Activated CD8-positive, alpha-beta T cell treated with anti-CD3 and anti-CD28 coated beads for 36 hours (primary cell): ENCODE measurements around the gene TMEM53. TPM values are rescaled to one million over a fixed set of nuclear protein-coding genes. Genes with fewer than 3 reads are reported as not detected.

ENCODE experiments used
- ATAC-seq: fragments of 200-7000 bp; cut with Tn5 transposase; one replicate; pipeline ENCODE4 v1.10.0; 2021; ENCODE audit warnings: mild to moderate bottlenecking, moderate library complexity
- CTCF ChIA-PET: fragments of 350-600 bp; sonication (Branson Sonifier 250); formaldehyde crosslinking; loops from one replicate; lab custom pipeline; 2021; ENCODE audit warnings: antibody characterized with exemption; lab: Charles Lee
- POLR2A ChIA-PET: fragments of 350-600 bp; sonication (Branson Sonifier 250); formaldehyde crosslinking; loops from one replicate; lab custom pipeline; 2021; ENCODE audit warnings: antibody characterized with exemption; lab: Charles Lee
- DNase-seq: peaks from one replicate; pipeline ENCODE4 v3.0.0-alpha.2; 2020
- H3K27ac Mint-ChIP-seq: one replicate; pipeline ENCODE4 v1.8.0; 2021; ENCODE audit warnings: mild to moderate bottlenecking, mixed read lengths
- H3K27me3 Mint-ChIP-seq: one replicate; pipeline ENCODE4 v1.8.0; 2021; ENCODE audit warnings: mixed read lengths
- H3K36me3 Mint-ChIP-seq: one replicate; pipeline ENCODE4 v1.8.0; 2021; ENCODE audit warnings: low read depth, mixed read lengths
- H3K4me1 Mint-ChIP-seq: one replicate; pipeline ENCODE4 v1.8.0; 2021; ENCODE audit warnings: low read depth, mixed read lengths
- H3K4me3 Mint-ChIP-seq: one replicate; pipeline ENCODE4 v1.8.0; 2021; ENCODE audit warnings: mild to moderate bottlenecking, moderate library complexity, mixed read lengths
- H3K9me3 Mint-ChIP-seq: one replicate; pipeline ENCODE4 v1.8.0; 2021; ENCODE audit warnings: mixed read lengths
- CTCF ChIP-seq: fragments of 200-600 bp; IDR thresholded peaks from one replicate; pipeline ENCODE4 v1.8.0; 2022; ENCODE audit warnings: antibody characterized with exemption, mild to moderate bottlenecking
- intact Hi-C: fragments of 100-400 bp; cut with micrococcal nuclease; formaldehyde crosslinking; loops from one replicate; pipeline ENCODE4 v1.10.0; 2022
- total RNA-seq, 2 experiments: library from RNA; stranded (reverse); gene quantifications; one replicate each; pipeline ENCODE4 v1.2.3, GENCODE V29; 2021

Gene TMEM53
- total RNA-seq, 2 experiments from 2014 or later, result 2.3 to 3.5 TPM

GRCh38 chr1:44611419-44611818 is 62.9 kb downstream of the TMEM53 start:
- no peaks in the 10 kb centered on the region for H3K9me3 Mint-ChIP-seq
- no peak for DNase-seq
- TF ChIP-seq CTCF, result no peak
- H3K36me3 Mint-ChIP-seq, result no peaks in the 10 kb centered on the region
- intact Hi-C loops, result no loop called here
- no peak overlapping the region for H3K4me3 Mint-ChIP-seq
- no peaks in the 10 kb centered on the region for H3K4me1 Mint-ChIP-seq
- no peak for ATAC-seq
- no peak overlapping the region for H3K27ac Mint-ChIP-seq
- ChIA-PET POLR2A (no interaction called here), CTCF (interaction anchor here (1.8 to 6.0 kb wide), 3 partner anchors 14 to 41 kb away, joined by 8 to 69 read pairs (median 49); no protein-coding TSS in a partner anchor)
- H3K27me3 Mint-ChIP-seq, result no peaks in the 10 kb centered on the region

GRCh38 chr1:44610527-44611148 is 63.6 kb downstream of the TMEM53 start:
- DNase-seq, result no peak
- H3K27ac Mint-ChIP-seq, result no peak overlapping the region
- H3K4me1 Mint-ChIP-seq, result no peaks in the 10 kb centered on the region
- no peaks in the 10 kb centered on the region for H3K27me3 Mint-ChIP-seq
- no peaks in the 10 kb centered on the region for H3K36me3 Mint-ChIP-seq
- TF ChIP-seq CTCF, result no peak
- no peak for ATAC-seq
- intact Hi-C loops, result no loop called here
- ChIA-PET CTCF (interaction anchor here (1.8 to 6.0 kb wide), 4 partner anchors 13 to 41 kb away, joined by 8 to 69 read pairs (median 30); no protein-coding TSS in a partner anchor), POLR2A (no interaction called here)
- no peaks in the 10 kb centered on the region for H3K9me3 Mint-ChIP-seq
- no peak overlapping the region for H3K4me3 Mint-ChIP-seq

- POLR2A ChIA-PET, result no interaction called here
- no peak for DNase-seq
- intact Hi-C loops, result loop anchor here (2.0 kb wide), 1 partner anchor 43 kb away; no protein-coding TSS in a partner anchor
- Mint-ChIP-seq H3K27me3 (no peaks in the 10 kb centered on the region), H3K36me3 (no peaks in the 10 kb centered on the region), H3K4me3 (no peak overlapping the region), H3K27ac (no peak overlapping the region), H3K9me3 (no peaks in the 10 kb centered on the region), H3K4me1 (no peaks in the 10 kb centered on the region)
- CTCF ChIA-PET, result interaction anchor here (1.0 to 6.0 kb wide), 6 partner anchors 12 to 42 kb away, joined by 3 to 69 read pairs (median 8); no protein-coding TSS in a partner anchor
- ATAC-seq, result no peak
- TF ChIP-seq CTCF, result no peak
These were observed 64.3 kb downstream of the TMEM53 start for GRCh38 chr1:44609768-44610526.

- ChIA-PET CTCF (interaction anchor here (0.9 to 6.0 kb wide), 8 partner anchors 12 to 184 kb away, joined by 3 to 69 read pairs (median 4); no protein-coding TSS in a partner anchor), POLR2A (interaction anchor here (0.6 kb wide), 1 partner anchor 105 kb away, joined by 4 read pairs; no protein-coding TSS in a partner anchor)
- Mint-ChIP-seq H3K4me3 (no peak overlapping the region), H3K9me3 (no peaks in the 10 kb centered on the region), H3K27ac (no peak overlapping the region), H3K27me3 (no peaks in the 10 kb centered on the region), H3K4me1 (no peaks in the 10 kb centered on the region), H3K36me3 (no peaks in the 10 kb centered on the region)
- TF ChIP-seq CTCF, result peak; percentile 27
- peak; percentile 62 for DNase-seq
- ATAC-seq, result no peak
- intact Hi-C loops, result loop anchor here (2.0 kb wide), 1 partner anchor 43 kb away; no protein-coding TSS in a partner anchor
These were observed 64.9 kb downstream of the TMEM53 start for GRCh38 chr1:44609412-44609767.
